Measurements from ENCODE around the gene MXRA5. TPM values are rescaled to one million over a fixed set of nuclear protein-coding genes. Genes with fewer than 3 reads are reported as not detected.
"Not testable (repeated sequence)": the region's sequence is repeated elsewhere in the genome, so short reads cannot be mapped to it uniquely, and the experiment has no call there.

Gene MXRA5
- total RNA-seq: not detected in 2 replicates

- DNase-seq (ENCODE audit: low read depth, low spot score): no peak
Observed at GRCh38 chrX:3346501-3347259, at the start of gene MXRA5. MXRA5 (minus strand) TSS chrX:3346652; CDS start chrX:3343833, 2,819 bp downstream.

- no peak for DNase-seq (ENCODE audit: low read depth, low spot score)
Observed at GRCh38 chrX:3393581-3394111, 47.2 kb upstream of the MXRA5 start.

GRCh38 chrX:3393178-3393577, 46.7 kb upstream of the MXRA5 start:
- DNase-seq (ENCODE audit: low read depth, low spot score): no peak

DNA sequence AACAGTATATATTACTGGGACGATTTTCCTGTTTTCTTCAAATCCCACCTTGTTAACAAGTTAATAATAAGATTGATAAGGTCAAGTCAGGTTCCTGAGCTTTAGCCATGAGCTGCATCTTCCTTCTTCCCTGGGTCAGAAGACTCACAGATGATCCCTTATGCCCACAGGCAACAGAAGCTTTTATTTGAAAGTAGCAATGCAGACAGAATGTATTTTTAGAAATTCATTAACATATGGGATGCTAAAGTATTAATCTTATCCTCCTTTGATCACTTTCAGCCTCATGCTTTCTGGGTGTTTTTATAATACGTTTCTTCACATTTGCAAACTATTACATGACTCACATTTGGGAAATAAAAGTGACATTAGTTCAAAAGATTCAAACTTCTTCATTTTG, 42.0 kb upstream of the MXRA5 start:
- no peak for DNase-seq (ENCODE audit: low read depth, low spot score)

GRCh38 chrX:3384327-3384726, 37.9 kb upstream of the MXRA5 start:
- no peak for DNase-seq (ENCODE audit: low read depth, low spot score)

GRCh38 chrX:3380603-3381002, 34.2 kb upstream of the MXRA5 start:
- no peak for DNase-seq (ENCODE audit: low read depth, low spot score)

GRCh38 chrX:3379111-3379510, 32.7 kb upstream of the MXRA5 start:
- no peak for DNase-seq (ENCODE audit: low read depth, low spot score)

GRCh38 chrX:3378156-3378555, 31.7 kb upstream of the MXRA5 start:
- DNase-seq (ENCODE audit: low read depth, low spot score): no peak

DNA sequence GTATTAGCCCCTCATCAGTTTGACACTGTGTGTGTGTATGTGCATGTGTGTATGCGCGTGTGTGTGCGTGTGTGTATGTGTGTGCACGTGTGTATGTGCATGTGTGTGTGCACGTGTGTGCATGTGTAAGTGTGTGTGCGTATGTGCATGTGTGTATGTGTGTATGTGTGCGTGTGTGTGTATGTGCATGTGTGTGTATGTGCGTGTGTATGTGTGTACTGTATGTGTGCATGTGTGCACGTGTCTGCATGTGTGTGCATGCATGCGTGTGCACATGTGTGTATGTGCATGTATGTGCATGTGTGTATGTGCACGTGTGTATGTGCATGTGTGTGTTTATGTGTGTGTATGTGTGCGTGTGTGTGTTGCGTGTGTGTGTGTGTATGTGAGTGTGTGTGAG, 31.1 kb upstream of the MXRA5 start:
- no peak for DNase-seq (ENCODE audit: low read depth, low spot score)

- DNase-seq (ENCODE audit: low read depth, low spot score): not testable (repeated sequence)
Observed at GRCh38 chrX:3375878-3376508, 29.5 kb upstream of the MXRA5 start.

DNA sequence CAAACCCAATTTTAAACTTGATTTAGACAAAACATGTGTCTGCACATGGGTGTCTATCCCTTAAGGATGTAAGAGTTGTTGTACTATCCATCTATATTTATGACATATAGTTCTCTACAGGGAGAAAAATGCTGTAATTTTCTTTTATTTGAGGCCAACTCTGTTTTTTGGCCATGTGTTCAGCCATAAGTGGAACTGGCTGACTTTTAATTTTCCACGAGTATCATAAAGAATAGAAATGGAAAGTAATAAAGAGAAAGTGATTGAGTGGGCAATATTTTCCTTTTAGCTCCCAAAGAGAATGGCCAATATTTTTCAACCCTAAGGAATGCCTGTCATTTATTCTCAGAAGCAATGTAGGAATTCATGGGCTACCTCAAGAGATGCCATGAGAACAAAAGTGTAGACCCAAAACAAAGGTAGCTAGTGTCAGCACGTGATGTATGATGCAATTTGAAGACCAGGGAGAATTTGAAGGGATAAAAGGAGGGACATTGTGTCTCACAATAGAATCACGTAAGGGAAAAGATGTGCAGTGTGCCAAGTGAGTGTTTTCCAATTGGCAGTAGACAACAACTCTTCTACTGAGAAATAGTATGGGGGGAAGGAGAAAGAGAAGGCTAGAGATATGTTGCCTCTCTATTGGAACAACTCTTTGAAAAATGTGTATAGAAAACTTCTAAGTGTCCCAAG, 27.8 kb upstream of the MXRA5 start:
- no peak for DNase-seq (ENCODE audit: low read depth, low spot score)

- no peak for DNase-seq (ENCODE audit: low read depth, low spot score)
Observed at GRCh38 chrX:3371163-3371562, 24.7 kb upstream of the MXRA5 start.

DNA sequence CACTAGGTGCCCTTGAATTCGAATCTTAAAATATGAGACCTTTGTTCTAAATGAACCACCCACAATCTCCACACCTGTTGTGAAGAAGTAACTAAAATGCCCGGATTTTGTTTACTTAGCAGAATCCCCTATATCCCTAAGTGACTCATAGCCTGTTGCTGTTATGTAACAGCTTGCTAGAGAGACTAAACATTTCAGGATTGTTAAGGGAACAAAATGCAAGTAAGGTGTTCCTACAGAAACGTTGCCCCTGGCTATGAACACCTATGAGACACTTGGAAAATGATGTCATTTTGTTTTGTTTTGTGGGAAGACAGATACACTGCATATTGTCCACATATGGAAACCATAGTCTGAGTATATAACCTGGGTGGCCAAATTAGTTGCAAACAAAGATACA, 24.2 kb upstream of the MXRA5 start:
- DNase-seq (ENCODE audit: low read depth, low spot score): no peak

DNA sequence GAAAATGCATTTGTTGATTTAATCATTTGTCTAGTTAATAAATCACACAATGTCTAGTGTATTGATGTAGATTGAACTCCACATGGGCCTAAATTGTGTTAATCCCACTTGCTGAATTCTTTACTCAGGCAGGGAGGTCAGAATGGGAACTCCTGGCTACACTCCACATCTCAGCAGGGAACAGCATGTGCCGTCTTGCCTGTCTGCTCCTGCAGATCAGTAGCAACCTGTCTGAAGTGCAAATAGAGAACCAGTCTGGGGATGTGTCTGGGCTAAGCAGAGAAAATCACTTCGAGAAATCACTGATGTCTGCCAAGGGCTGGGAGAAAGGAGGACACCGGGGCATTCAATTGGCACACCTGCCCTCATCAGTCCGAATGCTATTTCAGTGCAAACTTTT, 16.5 kb upstream of the MXRA5 start:
- no peak for DNase-seq (ENCODE audit: low read depth, low spot score)

DNA sequence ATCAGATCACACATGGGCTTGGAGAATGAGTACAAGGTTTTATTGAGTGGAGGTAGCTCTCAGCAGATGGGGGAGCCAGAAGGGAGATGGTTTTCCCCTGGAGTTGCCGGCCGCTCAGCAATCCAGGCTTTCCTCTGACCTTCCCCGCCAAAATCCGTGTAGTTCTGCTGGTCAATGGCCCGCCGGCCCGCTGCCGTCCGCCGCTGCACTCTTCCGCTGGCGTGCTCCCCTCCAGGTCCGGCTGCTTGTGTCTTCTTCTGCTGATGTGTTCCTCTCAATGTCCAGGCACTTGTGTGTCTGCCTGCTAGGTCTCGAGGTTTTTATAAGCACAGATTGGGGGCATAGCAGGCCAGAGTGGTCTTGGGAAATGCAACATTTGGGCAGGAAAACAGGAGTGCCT, 14.4 kb upstream of the MXRA5 start:
- DNase-seq (ENCODE audit: low read depth, low spot score): no peak

DNA sequence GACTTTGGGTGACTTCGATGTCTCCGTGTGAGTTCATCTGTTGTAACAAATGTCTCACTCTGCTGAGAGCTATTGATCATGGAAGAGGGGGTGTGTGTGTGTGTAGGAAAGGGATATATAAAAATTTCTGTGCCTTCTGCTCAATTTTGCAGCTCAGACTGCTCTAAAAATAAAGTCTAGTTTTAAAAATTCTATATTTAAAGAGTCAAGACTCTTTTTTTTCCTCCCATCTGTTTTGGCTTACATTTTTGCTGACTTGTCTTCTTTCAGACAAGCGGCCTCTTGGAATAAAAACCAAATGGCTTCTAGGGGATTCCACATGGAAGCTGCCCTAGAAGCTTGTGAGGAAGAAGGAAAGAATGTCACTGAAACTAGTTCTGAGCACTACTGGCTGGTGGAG, 6.3 kb upstream of the MXRA5 start:
- DNase-seq (ENCODE audit: low read depth, low spot score): not testable (repeated sequence)

DNA sequence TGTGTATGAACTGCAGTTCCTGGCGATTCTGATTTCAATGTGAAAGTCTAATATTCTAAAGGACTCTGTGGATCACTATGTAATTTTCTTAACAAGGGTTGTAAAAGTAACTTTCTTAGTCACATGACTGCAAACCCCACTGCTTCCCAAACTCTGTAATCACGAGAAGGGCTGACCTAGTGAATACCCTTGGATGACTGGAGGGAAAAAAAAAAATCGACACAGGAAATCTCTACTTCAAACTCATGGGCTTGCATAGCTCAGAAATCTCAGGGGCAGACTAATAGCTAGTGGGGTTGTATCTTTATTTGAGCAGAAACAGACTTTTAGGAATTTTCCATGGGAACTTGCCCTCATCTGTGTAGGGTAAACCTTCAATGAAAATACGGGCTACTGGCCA, 4.8 kb upstream of the MXRA5 start:
- no peak for DNase-seq (ENCODE audit: low read depth, low spot score)

DNA sequence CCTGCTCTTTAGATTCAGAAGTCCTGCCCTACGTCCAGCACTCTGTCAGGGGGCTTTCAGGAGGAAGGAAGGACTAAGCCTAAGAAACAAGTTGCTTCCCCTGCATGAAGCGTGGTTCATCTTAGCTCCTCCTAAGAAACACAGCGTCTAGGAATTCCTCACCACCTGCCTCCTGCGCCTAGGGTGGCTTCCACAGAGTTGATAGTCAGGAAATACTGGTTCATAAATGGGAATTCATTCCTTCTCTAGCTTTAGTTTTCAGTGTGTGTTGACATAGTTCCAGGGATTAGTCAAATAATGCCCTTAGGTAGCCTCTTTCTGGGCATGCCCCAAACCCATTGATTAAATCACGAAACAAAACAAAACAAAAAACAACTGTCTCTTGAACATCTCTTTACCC, 1.7 kb upstream of the MXRA5 start:
- DNase-seq (ENCODE audit: low read depth, low spot score): no peak

DNA sequence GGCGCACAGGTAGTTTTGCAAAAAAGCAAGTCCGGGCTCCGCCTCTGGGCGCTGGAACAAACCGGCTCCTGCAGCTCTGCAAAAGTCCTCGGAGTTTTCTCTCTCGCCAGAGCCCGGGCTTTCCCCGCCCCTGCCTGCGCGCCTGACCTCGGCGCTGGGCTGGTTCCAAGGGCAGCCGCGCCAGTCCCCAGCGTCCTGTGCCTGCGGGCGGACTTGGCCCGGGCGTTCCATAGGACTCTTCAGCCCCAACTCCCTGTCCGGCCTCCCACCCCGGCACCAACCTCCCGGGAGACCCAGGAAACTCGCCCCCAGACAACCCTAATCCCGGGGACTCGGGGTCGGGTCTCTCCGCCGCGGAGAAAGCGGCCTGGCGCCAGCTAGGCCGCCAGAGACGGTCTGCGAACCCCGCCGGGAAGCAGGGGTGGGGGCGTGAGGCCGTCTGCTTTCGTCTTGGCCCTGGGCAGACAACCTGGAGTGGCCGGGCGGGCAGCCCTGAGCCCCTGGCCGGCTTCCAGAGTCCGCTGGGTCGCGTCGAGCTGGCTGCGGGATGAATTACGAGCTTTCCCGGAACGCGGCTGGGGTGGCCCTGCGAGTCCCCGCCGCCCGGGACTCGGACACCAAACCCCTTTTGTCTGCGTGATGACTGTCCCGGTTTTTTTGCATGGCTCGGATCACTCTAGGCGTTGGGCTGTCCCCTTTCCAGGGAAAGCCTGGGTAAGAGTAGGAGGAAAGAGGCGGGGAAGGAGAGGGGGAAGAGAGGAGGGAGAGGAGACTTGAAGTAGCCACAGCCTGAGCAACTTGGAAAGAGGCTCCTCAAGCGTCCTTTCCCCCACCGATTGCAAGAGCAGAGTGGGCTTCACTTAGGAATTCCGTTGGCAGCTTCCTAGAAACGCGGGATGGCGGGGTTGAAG, 916 bp downstream of the MXRA5 start:
- no peak for DNase-seq (ENCODE audit: low read depth, low spot score)

DNA sequence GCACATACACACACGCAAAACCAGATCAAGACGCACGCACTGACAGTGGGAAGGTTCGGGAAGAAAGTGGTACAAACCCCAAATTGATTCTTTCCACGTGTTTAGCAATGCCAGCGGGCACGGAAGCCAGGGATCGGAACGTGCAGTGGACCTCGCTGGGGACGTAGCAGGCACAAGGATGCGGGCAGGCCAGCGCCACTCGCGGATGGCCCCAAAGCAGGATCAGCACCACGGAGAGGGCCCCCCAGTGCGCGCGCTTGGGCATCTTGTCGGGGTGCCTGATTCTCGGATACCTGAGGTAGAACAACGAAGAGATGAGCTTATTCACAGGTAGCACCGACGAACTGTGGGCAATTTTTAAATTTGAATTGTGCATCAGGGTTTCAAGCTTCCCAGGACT, 2.9 kb downstream of the MXRA5 start:
- DNase-seq (ENCODE audit: low read depth, low spot score): not testable (repeated sequence)

GRCh38 chrX:3340016-3340415, 6.4 kb downstream of the MXRA5 start:
- no peak for DNase-seq (ENCODE audit: low read depth, low spot score)
